SK-N-SH treated with all-trans-retinoic acid at 6 μM for 48 hours (cell line): Measurements from ENCODE around the gene KIF1A.

Source experiments
- ATAC-seq: fragments of 200-7000 bp; cut with Tn5 transposase; 3 replicates; pipeline ENCODE4 v1.9.1; 2020; ENCODE audit warnings: mild to moderate bottlenecking, moderate library complexity
- ARNTL ChIP-seq: fragments of 450-650 bp; formaldehyde crosslinking; IDR thresholded peaks from 2 replicates; pipeline ENCODE4 v1.5.0; 2020; ENCODE audit warnings: low read depth, mild to moderate bottlenecking, moderate library complexity, borderline replicate concordance
- BACH2 ChIP-seq: fragments of 250-450 bp; sonication (Bioruptor Pico); IDR thresholded peaks from 2 replicates; pipeline ENCODE4 v1.9.0; 2021; ENCODE audit warnings: mild to moderate bottlenecking, borderline replicate concordance
- CSDC2 ChIP-seq: fragments of 250-450 bp; sonication (Bioruptor Pico); IDR thresholded peaks from 2 replicates; pipeline ENCODE4 v1.5.0; 2020; ENCODE audit warnings: mild to moderate bottlenecking, moderate library complexity
- ESRRG ChIP-seq: fragments of 250-450 bp; sonication (Bioruptor Pico); IDR thresholded peaks from 2 replicates; pipeline ENCODE4 v1.6.1; 2021; ENCODE audit warnings: mild to moderate bottlenecking
- GLIS3 ChIP-seq: fragments of 250-450 bp; sonication (Bioruptor Pico); IDR thresholded peaks from 2 replicates; pipeline ENCODE4 v1.5.0; 2020; ENCODE audit warnings: mild to moderate bottlenecking, moderate library complexity
- ISL1 ChIP-seq: fragments of 250-450 bp; sonication (Bioruptor Pico); IDR thresholded peaks from 2 replicates; pipeline ENCODE4 v2.1.2; 2022; ENCODE audit warnings: mild to moderate bottlenecking, moderate library complexity
- OSR1 ChIP-seq: fragments of 250-450 bp; sonication (Bioruptor Pico); IDR thresholded peaks from 2 replicates; pipeline ENCODE4 v1.8.0; 2022; ENCODE audit warnings: moderate library complexity, mild to moderate bottlenecking, inconsistent platforms
- PPARA ChIP-seq: fragments of 250-450 bp; sonication (Bioruptor Pico); IDR thresholded peaks from 2 replicates; pipeline ENCODE4 v1.5.0; 2020; ENCODE audit warnings: mild to moderate bottlenecking, borderline replicate concordance
- RARB ChIP-seq: fragments of 250-450 bp; sonication (Bioruptor Pico); IDR thresholded peaks from 2 replicates; pipeline ENCODE4 v1.8.0; 2021; ENCODE audit warnings: mild to moderate bottlenecking, moderate library complexity
- SNAI2 ChIP-seq: fragments of 250-450 bp; sonication (Bioruptor Pico); IDR thresholded peaks from 2 replicates; pipeline ENCODE4 v1.5.0; 2020; ENCODE audit warnings: mild to moderate bottlenecking, moderate library complexity
- TCF4 ChIP-seq: fragments of 250-450 bp; sonication (Bioruptor Pico); IDR thresholded peaks from 2 replicates; pipeline ENCODE4 v1.8.0; 2021; ENCODE audit warnings: mild to moderate bottlenecking, moderate library complexity, borderline replicate concordance
- ZC3H10 ChIP-seq: fragments of 250-450 bp; sonication (Bioruptor Pico); IDR thresholded peaks from 2 replicates; pipeline ENCODE4 v1.5.1; 2021; ENCODE audit warnings: mild to moderate bottlenecking, moderate library complexity
- ZFP30 ChIP-seq: fragments of 450-650 bp; formaldehyde crosslinking; IDR thresholded peaks from 2 replicates; pipeline ENCODE4 v1.5.0; 2022; ENCODE audit warnings: mild to moderate bottlenecking, moderate library complexity
- ZNF565 ChIP-seq: fragments of 450-650 bp; formaldehyde crosslinking; conservative IDR thresholded peaks from 2 replicates; pipeline ENCODE4 v1.5.0; 2020; ENCODE audit warnings: low read depth, mild to moderate bottlenecking, moderate library complexity
- ZNF70 ChIP-seq: fragments of 450-650 bp; formaldehyde crosslinking; IDR thresholded peaks from 2 replicates; pipeline ENCODE4 v1.5.0; 2020; ENCODE audit warnings: mild to moderate bottlenecking, moderate library complexity
- ZNF8 ChIP-seq: fragments of 450-650 bp; formaldehyde crosslinking; IDR thresholded peaks from 2 replicates; pipeline ENCODE4 v1.5.0; 2020; ENCODE audit warnings: mild to moderate bottlenecking, moderate library complexity
- TF ChIP-seq, protein P1 (sequence below): fragments of 250-450 bp; sonication (Bioruptor Pico); IDR thresholded peaks from 2 replicates; pipeline ENCODE4 v1.5.0; 2020; ENCODE audit warnings: mild to moderate bottlenecking, moderate library complexity
- TF ChIP-seq, protein P2 (sequence below): fragments of 250-450 bp; sonication (Bioruptor Pico); IDR thresholded peaks from 2 replicates; pipeline ENCODE4 v1.5.1; 2020; ENCODE audit warnings: low read depth, mild to moderate bottlenecking, moderate library complexity
- TF ChIP-seq, protein P3 (sequence below): fragments of 250-450 bp; sonication (Bioruptor Pico); IDR thresholded peaks from 2 replicates; pipeline ENCODE4 v1.8.0; 2021; ENCODE audit warnings: low read depth, mild to moderate bottlenecking, moderate library complexity, borderline replicate concordance
- TF ChIP-seq, protein P4 (sequence below): fragments of 250-450 bp; sonication (Bioruptor Pico); IDR thresholded peaks from 2 replicates; pipeline ENCODE4 v1.8.0; 2020; ENCODE audit warnings: mild to moderate bottlenecking, moderate library complexity, borderline replicate concordance
- TF ChIP-seq, protein P5 (sequence below): fragments of 250-450 bp; sonication (Bioruptor Pico); IDR thresholded peaks from 2 replicates; pipeline ENCODE4 v1.5.1; 2021; ENCODE audit warnings: mild to moderate bottlenecking, moderate library complexity

The KIF1A gene

DNA sequence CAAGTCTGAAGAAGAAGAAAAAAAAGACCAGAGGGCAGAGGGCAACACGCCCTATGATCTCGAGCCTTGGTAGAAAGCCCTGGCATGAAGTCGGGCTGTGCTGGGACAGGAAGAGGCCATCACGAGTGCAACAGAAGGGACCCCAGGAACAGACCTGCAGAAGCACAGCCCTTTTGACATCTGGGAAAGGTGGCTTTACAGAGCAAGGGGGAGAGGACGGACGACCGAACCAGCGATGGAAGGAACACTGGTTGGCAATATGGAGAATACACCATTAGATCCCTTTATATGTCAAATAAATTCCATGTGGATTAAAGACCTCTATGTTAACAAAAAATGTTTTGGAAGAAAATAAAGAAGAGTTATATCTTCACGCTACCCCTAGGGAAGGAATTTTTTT is 10.7 kb downstream of the KIF1A start (continued):
- TF ChIP-seq, protein P1, sequence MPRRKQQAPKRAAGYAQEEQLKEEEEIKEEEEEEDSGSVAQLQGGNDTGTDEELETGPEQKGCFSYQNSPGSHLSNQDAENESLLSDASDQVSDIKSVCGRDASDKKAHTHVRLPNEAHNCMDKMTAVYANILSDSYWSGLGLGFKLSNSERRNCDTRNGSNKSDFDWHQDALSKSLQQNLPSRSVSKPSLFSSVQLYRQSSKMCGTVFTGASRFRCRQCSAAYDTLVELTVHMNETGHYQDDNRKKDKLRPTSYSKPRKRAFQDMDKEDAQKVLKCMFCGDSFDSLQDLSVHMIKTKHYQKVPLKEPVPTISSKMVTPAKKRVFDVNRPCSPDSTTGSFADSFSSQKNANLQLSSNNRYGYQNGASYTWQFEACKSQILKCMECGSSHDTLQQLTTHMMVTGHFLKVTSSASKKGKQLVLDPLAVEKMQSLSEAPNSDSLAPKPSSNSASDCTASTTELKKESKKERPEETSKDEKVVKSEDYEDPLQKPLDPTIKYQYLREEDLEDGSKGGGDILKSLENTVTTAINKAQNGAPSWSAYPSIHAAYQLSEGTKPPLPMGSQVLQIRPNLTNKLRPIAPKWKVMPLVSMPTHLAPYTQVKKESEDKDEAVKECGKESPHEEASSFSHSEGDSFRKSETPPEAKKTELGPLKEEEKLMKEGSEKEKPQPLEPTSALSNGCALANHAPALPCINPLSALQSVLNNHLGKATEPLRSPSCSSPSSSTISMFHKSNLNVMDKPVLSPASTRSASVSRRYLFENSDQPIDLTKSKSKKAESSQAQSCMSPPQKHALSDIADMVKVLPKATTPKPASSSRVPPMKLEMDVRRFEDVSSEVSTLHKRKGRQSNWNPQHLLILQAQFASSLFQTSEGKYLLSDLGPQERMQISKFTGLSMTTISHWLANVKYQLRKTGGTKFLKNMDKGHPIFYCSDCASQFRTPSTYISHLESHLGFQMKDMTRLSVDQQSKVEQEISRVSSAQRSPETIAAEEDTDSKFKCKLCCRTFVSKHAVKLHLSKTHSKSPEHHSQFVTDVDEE (CRISPR knock-in tag): no peak
- TF ChIP-seq, protein P2, sequence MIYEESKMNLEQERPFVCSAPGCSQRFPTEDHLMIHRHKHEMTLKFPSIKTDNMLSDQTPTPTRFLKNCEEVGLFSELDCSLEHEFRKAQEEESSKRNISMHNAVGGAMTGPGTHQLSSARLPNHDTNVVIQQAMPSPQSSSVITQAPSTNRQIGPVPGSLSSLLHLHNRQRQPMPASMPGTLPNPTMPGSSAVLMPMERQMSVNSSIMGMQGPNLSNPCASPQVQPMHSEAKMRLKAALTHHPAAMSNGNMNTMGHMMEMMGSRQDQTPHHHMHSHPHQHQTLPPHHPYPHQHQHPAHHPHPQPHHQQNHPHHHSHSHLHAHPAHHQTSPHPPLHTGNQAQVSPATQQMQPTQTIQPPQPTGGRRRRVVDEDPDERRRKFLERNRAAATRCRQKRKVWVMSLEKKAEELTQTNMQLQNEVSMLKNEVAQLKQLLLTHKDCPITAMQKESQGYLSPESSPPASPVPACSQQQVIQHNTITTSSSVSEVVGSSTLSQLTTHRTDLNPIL (CRISPR knock-in tag): no peak
- TF ChIP-seq ZFP30 (CRISPR knock-in tag): no peak
- TF ChIP-seq ISL1 (CRISPR knock-in tag): no peak
- no peak for TF ChIP-seq BACH2 (CRISPR knock-in tag)
- TF ChIP-seq ZNF70 (CRISPR knock-in tag): no peak
- TF ChIP-seq TCF4: no peak

DNA sequence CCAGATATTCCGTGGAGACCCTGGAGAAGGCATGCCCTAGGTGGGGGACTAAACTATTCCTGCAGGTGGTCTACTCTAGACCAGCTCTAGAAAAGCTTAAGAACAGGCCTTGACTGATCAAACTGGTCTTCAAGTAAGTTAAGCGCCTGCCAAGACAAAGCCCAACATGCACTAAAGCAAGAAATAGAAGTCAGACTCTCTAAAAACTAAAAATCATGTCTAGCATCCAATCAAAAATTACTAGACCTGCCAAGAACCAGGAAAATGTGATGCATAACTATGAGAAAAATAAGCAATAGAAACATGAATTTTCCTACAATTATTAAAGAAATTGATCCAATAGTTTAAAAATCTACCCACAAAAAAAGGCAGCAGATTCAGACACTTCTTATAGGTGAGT is 13.6 kb downstream of the KIF1A start:
- TF ChIP-seq, protein P3, sequence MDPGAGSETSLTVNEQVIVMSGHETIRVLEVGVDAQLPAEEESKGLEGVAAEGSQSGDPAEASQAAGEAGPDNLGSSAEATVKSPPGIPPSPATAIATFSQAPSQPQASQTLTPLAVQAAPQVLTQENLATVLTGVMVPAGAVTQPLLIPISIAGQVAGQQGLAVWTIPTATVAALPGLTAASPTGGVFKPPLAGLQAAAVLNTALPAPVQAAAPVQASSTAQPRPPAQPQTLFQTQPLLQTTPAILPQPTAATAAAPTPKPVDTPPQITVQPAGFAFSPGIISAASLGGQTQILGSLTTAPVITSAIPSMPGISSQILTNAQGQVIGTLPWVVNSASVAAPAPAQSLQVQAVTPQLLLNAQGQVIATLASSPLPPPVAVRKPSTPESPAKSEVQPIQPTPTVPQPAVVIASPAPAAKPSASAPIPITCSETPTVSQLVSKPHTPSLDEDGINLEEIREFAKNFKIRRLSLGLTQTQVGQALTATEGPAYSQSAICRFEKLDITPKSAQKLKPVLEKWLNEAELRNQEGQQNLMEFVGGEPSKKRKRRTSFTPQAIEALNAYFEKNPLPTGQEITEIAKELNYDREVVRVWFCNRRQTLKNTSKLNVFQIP: no peak
- TF ChIP-seq, protein P4, sequence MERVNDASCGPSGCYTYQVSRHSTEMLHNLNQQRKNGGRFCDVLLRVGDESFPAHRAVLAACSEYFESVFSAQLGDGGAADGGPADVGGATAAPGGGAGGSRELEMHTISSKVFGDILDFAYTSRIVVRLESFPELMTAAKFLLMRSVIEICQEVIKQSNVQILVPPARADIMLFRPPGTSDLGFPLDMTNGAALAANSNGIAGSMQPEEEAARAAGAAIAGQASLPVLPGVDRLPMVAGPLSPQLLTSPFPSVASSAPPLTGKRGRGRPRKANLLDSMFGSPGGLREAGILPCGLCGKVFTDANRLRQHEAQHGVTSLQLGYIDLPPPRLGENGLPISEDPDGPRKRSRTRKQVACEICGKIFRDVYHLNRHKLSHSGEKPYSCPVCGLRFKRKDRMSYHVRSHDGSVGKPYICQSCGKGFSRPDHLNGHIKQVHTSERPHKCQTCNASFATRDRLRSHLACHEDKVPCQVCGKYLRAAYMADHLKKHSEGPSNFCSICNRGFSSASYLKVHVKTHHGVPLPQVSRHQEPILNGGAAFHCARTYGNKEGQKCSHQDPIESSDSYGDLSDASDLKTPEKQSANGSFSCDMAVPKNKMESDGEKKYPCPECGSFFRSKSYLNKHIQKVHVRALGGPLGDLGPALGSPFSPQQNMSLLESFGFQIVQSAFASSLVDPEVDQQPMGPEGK (CRISPR knock-in tag): no peak
- no peak for TF ChIP-seq TCF4
- TF ChIP-seq SNAI2: no peak
- TF ChIP-seq ZNF8: no peak
- TF ChIP-seq, protein P2 (CRISPR knock-in tag): no peak
- no peak for TF ChIP-seq OSR1
- TF ChIP-seq, protein P5, sequence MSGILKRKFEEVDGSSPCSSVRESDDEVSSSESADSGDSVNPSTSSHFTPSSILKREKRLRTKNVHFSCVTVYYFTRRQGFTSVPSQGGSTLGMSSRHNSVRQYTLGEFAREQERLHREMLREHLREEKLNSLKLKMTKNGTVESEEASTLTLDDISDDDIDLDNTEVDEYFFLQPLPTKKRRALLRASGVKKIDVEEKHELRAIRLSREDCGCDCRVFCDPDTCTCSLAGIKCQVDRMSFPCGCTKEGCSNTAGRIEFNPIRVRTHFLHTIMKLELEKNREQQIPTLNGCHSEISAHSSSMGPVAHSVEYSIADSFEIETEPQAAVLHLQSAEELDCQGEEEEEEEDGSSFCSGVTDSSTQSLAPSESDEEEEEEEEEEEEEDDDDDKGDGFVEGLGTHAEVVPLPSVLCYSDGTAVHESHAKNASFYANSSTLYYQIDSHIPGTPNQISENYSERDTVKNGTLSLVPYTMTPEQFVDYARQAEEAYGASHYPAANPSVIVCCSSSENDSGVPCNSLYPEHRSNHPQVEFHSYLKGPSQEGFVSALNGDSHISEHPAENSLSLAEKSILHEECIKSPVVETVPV: no peak
- no peak for TF ChIP-seq ZC3H10 (CRISPR knock-in tag)
- no peak for TF ChIP-seq CSDC2 (CRISPR knock-in tag)
- TF ChIP-seq ZFP30 (CRISPR knock-in tag): no peak
- no peak for TF ChIP-seq PPARA (CRISPR knock-in tag)
- no peak for TF ChIP-seq RARB (CRISPR knock-in tag)
- TF ChIP-seq GLIS3 (CRISPR knock-in tag): no peak
- no peak for TF ChIP-seq ZNF565
- TF ChIP-seq, all 23 proteins: peak for 0

DNA sequence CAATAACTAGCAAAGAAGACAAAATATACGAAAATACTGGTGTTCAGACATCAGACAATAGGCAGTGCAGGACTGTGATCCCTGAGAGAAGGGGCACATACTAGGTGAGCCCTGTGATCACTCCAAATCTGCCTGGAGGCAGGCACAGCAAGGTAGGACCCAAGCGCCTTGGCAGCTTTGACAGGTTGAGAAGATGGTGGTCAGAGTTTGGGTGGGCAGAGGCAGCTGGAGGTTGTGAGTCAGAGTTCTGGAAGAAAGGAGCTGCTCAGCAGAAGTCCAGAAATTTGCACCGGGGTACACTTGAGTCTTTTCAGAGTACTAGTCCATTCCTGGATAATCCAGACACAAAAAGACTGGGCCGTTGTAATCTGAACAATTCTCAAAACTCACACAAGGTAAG is 14.0 kb downstream of the KIF1A start:
- no peak for ATAC-seq
- no peak for TF ChIP-seq CSDC2 (CRISPR knock-in tag)
- TF ChIP-seq ZNF8: no peak
- no peak for TF ChIP-seq ZC3H10 (CRISPR knock-in tag)
- no peak for TF ChIP-seq ZNF565
- TF ChIP-seq, protein P1 (CRISPR knock-in tag): no peak
- TF ChIP-seq, protein P3: no peak
- TF ChIP-seq SNAI2: no peak
- TF ChIP-seq RARB (CRISPR knock-in tag): no peak
- TF ChIP-seq ESRRG: no peak
- no peak for TF ChIP-seq ZNF70 (CRISPR knock-in tag)
- TF ChIP-seq, protein P2 (CRISPR knock-in tag): no peak
- no peak for TF ChIP-seq ARNTL (CRISPR knock-in tag)
- no peak for TF ChIP-seq PPARA (CRISPR knock-in tag)
- no peak for TF ChIP-seq ISL1 (CRISPR knock-in tag)

More for the DNA sequence above, 13.6 kb downstream of the KIF1A start:
- no peak for ATAC-seq
